ENCODE results near the gene TP73. TPM values are rescaled to one million over a fixed set of nuclear protein-coding genes. Genes with fewer than 3 reads are reported as not detected.

Gene TP73
- total and polyA plus RNA-seq, 2 donors from 2014 or later = 0.54 TPM; not detected in 1

GRCh38 chr1:3697104-3697503 is 44.8 kb downstream of the TP73 start:
- DNase-seq (no peak), FAIRE-seq (no peak)
- intact Hi-C loops (cut with DNase I) = no loop called here
- Histone ChIP-seq H3K27ac (ENCODE audit: low read depth in 2 of 2, low read length in 2 of 2) (no peak overlapping the region), H3K4me1 (ENCODE audit: control insufficient read depth in 2 of 3, insufficient read depth in 2 of 3, low read depth in 1 of 3, low read length in 3 of 3) (peaks cover 0 to 2% (median 0%) of the 10 kb centered on the region in 3 donors), H3K4me3 (ENCODE audit: low read length in 3 of 3) (no peak overlapping the region), H3K9ac (ENCODE audit: low read length in 3 of 3) (no peak overlapping the region), H3K9me3 (ENCODE audit: control insufficient read depth in 2 of 3, insufficient read depth in 1 of 3, low read length in 3 of 3) (no peaks in the 10 kb centered on the region), H3K36me3 (ENCODE audit: control insufficient read depth in 2 of 3, insufficient read depth in 3 of 3, low read length in 3 of 3) (no peaks in the 10 kb centered on the region), H3K27me3 (ENCODE audit: control insufficient read depth, insufficient read depth, low read length) (no peaks in the 10 kb centered on the region)
- no peak for TF ChIP-seq CTCF (IDR thresholded peaks at IDR 0.05; ENCODE audit: borderline replicate concordance, extremely low read depth, insufficient read depth)

GRCh38 chr1:3697810-3698209 is 45.5 kb downstream of the TP73 start:
- no peak for DNase-seq
- no peaks in the 10 kb centered on the region for H3K9me3 ChIP-seq (ENCODE audit: control insufficient read depth in 2 of 3, insufficient read depth in 1 of 3, low read length in 3 of 3)
- FAIRE-seq = no peak
- no peak overlapping the region for H3K4me3 ChIP-seq (ENCODE audit: low read length in 3 of 3)
- no peak for TF ChIP-seq CTCF (IDR thresholded peaks at IDR 0.05; ENCODE audit: borderline replicate concordance, extremely low read depth, insufficient read depth)
- H3K27me3 ChIP-seq (ENCODE audit: control insufficient read depth, insufficient read depth, low read length) = no peaks in the 10 kb centered on the region
- H3K4me1 ChIP-seq (ENCODE audit: control insufficient read depth in 2 of 3, insufficient read depth in 2 of 3, low read depth in 1 of 3, low read length in 3 of 3) = peaks cover 0 to 2% (median 0%) of the 10 kb centered on the region in 3 donors
- no peaks in the 10 kb centered on the region for H3K36me3 ChIP-seq (ENCODE audit: control insufficient read depth in 2 of 3, insufficient read depth in 3 of 3, low read length in 3 of 3)
- H3K9ac ChIP-seq (ENCODE audit: low read length in 3 of 3) = no peak overlapping the region
- intact Hi-C loops (cut with DNase I) = no loop called here
- no peak overlapping the region for H3K27ac ChIP-seq (ENCODE audit: low read depth in 2 of 2, low read length in 2 of 2)

GRCh38 chr1:3698660-3699408 is 46.5 kb downstream of the TP73 start:
- Histone ChIP-seq H3K27me3 (ENCODE audit: control insufficient read depth, insufficient read depth, low read length) (no peaks in the 10 kb centered on the region), H3K36me3 (ENCODE audit: control insufficient read depth in 2 of 3, insufficient read depth in 3 of 3, low read length in 3 of 3) (no peaks in the 10 kb centered on the region), H3K4me3 (ENCODE audit: low read length in 3 of 3) (no peak overlapping the region), H3K27ac (ENCODE audit: low read depth in 2 of 2, low read length in 2 of 2) (no peak overlapping the region), H3K4me1 (ENCODE audit: control insufficient read depth in 2 of 3, insufficient read depth in 2 of 3, low read depth in 1 of 3, low read length in 3 of 3) (peaks cover 0 to 2% (median 0%) of the 10 kb centered on the region in 3 donors), H3K9ac (ENCODE audit: low read length in 3 of 3) (no peak overlapping the region), H3K9me3 (ENCODE audit: control insufficient read depth in 2 of 3, insufficient read depth in 1 of 3, low read length in 3 of 3) (no peaks in the 10 kb centered on the region)
- FAIRE-seq (no peak), DNase-seq (no peak)
- intact Hi-C loops (cut with DNase I) = no loop called here
- TF ChIP-seq CTCF (IDR thresholded peaks at IDR 0.05; ENCODE audit: borderline replicate concordance, extremely low read depth, insufficient read depth) = no peak

All from kidney (tissue), 14 donors.